GM21737 (cell line): ENCODE measurements around the gene NFYC.

Experiments used
- ATAC-seq: cut with Tn5 transposase; IDR thresholded peaks from one replicate; pipeline ENCODE4 v1.9.1; 2021; ENCODE audit warnings: mild to moderate bottlenecking, moderate library complexity; ENCODE audit not compliant: unreplicated experiment

Gene NFYC

DNA sequence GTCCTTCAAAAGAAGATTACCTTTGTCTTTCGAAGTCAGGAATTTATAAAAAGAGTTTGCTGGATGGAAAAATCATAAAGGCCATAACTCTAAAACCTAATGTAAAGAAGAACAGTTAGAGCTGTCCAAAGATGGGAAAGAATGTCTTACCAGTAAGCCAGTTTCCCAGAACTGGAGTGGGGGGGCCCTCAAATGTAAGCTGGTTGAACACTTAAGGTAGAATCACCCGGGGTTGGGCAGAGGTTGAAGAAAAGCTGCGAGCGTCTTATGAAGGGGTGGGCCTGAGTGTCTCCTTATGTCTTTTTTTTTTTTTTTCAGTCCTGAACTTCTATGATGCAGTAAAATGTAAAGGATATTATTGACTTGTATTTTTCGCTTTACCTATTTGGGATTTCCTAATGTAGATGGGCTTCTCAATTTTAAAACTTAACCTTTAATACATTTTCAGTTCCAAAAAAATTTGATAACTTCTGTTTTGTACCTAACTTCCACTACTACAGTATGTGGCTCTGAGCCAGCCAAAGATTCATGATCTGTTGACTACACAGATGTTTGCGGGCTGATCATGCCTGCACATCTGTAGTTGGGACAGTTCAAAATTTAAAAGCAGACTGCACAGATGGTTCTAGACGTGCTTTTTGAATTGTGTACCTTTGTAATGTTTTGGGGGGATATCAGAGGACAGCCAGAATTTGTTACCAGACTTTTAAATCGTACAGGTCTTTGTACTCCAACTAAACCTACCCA is 43.6 kb downstream of the NFYC start:
- no peak for ATAC-seq

DNA sequence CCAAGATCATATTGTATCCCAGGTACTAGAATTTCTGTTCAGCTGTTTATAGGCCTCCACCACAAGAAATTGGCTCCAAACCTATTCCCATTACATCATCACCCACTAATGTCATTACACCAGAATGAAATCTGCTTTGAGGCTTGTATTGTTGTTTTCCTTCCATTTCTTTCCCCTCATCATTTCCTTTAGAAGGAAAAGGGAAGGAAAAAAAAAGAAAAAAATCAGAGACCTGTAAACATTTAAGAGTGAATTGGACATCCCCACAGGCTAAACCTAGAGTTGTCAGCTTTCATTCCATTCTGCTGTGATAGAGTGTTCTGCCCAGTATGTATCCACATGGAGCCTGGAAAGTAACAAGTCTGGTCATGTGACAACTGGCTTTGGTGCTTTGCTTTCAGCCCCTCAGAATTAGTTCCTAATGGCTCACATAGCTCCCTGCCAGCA is 44.6 kb downstream of the NFYC start:
- ATAC-seq, result no peak

DNA sequence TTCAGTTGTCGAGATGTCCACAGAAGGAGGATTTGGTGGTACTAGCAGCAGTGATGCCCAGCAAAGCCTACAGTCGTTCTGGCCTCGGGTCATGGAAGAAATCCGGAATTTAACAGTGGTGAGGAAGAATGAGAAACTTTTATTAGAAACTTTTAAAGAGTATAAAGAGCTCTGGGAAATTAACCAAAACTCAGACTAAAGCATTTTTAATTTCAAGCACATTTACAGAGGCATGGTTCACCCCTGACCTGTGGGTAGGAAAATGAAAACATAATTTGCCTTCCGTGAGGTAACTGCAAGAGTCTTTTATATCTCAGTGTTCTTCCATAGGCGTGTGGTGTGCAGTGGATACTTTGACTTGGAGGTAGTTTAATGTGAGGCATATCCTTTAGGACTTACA is 47.3 kb downstream of the NFYC start:
- no peak for ATAC-seq

DNA sequence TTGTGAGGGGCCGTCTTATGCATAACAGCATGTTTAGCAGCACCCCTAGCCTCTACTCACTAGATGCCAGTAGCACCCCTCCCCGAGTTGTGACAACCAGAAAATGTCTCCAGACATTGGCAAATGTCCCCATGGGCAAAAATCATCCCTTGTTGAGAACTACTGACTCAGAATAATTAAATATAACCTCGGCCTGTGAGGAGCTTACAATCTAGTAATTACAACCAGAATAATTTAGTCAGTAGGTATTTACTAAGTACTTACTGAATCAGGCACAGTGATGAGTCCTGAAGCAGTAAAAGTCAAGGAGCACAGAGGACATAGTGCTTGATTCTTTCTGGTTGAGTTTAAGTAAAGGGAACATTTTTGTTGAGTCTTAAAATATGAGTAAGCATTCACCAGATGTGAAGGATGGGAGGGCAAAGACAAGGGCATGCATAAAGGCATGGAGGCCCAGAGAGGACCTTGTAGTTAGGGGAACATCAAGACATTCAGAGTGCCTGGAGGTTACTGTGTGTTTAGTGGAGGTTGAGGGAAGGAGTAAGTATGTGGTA is 48.0 kb downstream of the NFYC start:
- ATAC-seq, result no peak

DNA sequence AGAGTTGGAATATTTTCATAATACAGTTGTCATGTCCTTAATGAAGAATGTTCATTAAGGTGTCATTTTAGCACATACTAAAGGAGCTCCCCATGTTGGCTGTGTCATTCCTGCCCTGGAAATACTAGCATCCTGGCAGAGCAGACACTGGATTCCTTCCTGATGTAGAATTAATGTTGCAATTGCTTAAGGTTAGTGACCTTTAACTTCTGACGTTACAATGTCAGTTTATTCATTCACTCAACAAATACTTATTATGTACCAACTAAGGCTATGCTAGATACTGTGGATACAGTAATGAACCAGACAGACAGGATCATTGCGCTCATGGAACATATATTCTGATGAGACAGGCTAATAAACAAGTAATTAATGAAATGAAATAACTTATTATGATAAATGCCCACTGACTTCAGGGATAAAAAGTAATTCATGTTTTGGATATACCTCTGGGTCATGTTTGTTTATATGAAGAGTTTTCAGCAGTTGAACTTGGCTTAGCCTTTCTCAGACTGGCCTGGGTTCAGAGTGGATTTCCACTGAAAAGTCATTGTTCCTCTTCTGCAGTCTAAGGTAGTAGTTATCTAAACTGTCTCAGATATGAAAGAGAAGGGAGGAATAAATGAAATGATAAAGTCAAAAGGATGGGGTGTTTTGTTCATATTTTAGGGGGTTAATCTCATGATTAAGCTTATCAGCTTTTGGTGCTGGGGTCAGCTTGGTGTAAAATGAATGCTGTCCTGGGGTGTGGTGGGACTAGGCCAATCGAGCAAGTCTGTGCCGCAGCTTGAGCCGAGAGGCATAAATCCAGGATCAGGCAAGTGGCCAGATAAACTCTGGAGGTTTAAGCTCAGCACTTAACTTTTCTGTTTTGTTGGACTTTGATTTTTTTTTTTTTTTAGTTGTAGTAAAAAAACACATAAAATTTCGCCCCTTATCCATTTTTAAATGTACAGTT is 48.8 kb downstream of the NFYC start:
- no peak for ATAC-seq

DNA sequence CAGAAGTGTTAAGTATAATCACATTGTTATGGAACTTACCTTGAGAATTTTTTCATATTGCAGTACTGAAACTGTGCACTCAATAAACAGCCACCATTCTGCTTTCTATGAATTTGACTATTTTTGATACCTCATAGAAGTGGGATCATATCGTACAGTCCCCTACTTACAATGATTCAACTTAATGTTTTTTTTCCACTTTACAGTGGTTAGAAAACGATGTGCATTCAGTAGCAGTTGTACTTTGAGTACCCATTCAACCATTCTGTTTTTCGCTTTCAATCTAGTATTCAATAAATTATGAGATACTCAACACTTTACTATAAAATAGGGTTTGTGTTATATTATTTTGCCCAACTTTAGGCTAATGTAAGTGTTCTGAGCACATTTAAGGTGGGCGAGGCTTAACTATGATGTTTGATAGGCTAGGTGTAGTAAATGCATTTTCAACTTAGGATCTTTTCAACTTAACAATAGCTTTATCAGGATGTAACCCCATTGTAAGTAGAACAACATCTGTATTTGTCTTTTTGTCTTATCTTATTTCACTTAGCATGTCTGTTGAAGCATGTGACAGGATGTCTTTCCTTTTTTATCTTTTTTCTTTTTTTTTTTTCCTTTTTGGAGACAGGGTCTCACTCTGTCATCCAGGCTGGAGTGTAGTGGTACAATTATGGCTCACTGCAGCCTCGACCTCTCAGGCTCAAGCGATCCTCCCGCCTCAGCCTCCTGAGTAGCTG is 49.7 kb downstream of the NFYC start:
- no peak for ATAC-seq

DNA sequence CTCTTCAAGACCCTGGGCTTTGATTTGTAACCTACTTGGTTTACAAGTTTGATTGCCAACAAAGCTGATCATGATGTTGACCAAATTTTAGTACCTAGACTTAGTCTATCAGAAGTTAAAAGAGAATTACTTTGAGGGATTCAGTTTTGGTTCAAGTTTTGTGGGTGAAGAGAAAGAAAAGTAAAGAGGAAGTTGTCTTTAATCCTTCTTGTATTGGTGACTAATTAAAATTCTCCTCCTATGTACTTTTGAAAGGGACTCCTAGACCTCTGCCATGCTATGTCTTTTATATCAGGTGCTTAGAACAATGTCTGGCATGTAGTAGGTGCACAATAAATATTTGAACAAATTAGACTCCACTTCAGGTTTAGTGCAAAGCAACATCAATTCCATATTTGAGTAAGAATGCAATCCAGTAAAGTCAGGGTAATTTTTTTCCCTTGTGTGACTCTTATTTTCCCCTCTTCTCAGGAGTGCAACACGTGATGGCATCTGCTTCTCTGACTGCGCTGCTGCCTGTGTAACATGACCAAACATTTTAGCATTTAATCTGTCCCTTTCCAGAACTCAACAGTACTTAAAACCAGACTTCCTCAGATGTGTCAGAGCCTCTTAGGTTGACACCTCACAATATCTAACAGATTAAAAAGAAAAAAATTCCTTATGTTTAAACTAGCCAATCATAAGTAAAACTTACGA is 51.0 kb downstream of the NFYC start:
- no peak for ATAC-seq

DNA sequence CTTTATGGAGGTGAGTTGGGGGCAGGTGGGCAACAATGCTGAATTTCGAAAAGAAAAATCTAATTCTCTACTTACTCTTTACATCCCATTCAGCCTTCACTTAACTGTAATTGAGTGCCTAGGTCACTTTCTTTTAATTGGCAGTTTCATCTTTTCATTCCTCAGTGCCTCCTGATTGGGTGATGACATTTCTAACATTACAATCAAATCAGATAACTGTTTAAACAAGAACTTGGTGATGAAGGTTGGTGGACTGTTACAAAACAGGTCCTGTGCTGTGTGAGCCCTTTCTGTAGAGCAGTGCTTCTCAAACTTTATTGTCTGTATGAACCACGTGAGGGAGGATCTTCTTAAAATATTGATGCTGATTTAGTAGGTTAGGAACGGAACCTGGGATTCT is 51.9 kb downstream of the NFYC start:
- no peak for ATAC-seq

DNA sequence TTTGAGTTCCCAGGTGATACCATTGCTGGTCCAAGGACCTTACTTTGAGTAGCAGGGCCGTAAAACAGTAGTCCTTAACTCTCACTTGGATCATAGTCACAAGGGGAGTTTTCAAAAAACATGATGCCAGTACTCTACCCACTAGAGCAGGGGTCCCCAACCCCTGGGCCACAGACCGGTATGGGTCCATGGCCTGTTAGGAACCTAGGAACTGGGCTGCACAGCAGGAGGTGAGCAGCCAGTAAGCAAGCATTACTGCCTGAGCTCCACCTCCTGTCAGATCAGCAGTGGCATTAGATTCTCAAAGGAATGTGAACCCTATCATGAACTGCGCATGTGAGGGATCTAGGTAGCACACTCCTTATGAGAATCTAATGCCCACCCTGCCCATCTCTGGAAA is 52.4 kb downstream of the NFYC start:
- no peak for ATAC-seq

DNA sequence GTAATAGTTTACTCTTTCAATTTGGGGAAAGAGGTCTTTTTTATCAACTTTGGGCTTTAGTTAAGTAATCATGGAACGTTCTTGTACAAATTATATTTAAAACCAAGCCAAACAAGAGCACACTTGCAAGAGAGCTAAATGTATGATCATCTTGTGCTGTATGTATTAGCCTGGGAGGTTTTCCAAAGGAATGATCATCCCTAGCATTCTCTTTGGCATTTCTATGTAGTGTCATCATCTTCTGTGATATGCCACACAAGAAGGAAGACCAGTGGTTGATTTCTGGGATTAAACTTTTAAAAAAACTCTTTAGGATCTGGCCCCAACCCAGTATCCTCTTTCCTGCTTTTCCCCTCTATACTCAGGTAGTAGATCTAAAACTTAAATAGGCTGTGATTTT is 53.7 kb downstream of the NFYC start:
- no peak for ATAC-seq

DNA sequence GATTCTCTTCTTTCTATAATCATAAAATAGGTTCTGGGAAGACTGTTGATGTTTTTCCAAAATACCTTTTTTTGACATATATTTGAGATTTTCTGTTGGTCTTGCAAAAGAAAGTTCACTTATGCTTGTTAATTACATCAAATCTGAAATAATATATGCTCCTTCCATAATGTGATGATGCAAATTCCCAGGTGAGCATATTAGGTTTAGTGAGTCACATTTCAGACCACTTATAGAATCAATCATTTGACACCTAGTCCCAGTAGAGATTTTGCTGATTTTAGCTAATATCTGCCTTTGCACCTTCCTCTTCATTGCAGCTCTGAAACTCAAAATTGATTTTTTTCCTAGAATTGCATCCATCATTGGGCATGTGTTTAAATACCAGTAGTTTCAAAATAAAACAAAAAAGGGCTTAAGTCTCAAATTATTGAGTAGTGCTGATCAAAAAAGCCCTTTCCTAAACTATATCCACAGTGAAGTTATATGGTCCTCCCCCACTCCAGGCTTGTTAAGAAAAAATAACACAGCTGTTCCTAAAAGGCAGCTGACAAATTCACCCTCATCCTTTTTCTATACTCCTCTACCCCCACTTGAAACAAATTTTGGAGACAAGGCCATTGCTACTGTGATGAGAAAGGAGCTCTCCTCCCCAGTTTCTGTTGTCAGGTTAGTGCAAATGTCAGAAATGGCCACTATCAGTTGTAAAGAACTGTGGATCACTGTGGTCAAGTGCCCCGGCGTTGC is 55.0 kb downstream of the NFYC start:
- ATAC-seq, result no peak

DNA sequence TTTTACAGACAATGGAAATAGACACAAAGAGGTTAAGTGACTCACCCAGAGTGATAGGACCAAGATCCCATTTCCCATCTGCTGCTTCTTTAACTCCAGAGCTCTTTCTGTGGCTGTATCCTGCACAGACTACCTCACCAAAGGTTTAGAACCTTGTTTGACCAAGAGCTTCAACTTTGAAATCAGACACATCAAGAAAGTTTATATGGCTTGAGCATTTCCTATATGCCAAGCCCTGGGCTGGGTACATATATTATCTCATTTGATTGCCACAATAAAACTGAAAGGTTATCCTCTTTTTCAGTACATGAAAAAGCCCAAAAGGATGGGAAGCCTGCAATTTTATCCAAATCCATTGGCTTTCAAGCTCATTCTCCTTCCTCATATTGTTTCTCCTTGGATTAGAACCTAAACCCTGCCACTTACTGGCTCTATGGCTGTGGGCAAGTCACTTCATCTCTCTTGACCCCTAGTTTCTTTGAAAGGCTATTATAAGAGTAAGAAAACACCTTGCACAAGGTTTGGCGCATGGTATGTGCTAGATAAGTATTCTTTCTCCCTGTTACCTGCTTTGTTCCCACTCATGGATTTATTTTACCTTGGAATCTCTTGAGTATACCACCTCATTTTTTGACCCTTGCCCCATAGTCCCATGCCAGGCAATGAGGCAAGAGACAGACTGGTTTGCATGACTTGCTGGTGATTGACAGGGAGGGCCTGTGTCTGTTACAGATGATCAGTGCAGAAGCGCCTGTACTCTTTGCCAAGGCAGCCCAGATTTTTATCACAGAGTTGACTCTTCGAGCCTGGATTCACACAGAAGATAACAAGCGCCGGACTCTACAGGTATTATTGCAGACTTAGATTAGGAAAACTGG is 57.6 kb downstream of the NFYC start:
- no peak for ATAC-seq

DNA sequence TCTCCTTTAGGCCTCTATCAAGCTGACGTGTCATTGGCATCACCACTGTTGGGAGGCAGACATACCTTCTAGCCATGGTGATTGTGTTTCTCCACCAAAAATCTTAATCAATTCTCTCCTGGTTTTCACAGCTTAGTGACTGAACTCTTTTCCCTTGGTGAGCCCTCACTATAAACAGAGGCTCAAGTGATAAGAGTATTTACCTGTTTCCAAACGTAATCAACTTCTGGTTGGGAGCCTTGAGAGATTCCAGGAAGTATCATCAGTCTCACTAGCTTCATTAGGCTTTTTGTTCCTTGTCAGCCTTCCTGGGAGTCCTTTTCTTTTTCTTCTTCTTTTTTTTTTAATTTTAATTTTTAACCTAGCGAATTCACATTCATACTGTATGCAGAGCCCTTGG is 58.3 kb downstream of the NFYC start:
- no peak for ATAC-seq

DNA sequence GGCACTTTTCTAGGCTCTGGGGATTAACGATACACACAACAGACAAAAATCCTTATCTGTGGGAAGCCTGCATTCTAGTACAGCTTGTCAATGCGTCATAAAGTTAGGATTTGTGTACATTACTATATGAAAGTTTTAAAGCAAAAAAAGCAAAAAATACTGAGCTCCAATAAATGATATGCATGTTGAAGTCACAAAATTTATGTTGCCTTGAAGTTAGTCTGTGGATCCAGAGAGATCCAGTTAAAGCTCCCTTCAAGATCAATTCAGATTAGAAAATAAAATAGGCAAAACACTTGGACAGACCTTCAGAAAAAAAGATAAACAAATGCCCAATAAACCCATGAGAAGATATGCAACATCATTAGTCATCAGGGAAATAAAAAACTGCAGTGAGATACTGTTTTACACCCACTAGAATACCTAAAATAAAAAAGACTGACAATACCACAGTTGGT is 59.0 kb downstream of the NFYC start:
- no peak for ATAC-seq

DNA sequence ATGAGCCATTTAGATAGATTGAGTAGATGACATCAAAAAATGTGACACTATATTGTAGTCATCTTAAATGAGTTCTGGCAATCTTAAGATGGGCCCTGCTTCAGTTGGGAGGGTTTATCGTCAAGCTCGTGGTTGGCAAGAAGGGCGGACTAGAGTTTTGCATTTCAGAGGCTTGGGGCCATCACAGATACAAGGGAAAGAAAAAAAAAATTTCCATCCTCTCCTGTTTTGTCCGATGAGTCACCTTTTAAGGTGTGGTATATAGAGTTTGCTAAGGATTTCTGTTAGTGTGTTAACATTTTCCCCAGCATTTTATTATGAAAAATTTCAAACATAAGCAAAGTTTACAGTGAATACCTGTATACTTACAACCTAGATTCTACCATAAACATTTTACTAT is 60.3 kb downstream of the NFYC start:
- no peak for ATAC-seq

DNA sequence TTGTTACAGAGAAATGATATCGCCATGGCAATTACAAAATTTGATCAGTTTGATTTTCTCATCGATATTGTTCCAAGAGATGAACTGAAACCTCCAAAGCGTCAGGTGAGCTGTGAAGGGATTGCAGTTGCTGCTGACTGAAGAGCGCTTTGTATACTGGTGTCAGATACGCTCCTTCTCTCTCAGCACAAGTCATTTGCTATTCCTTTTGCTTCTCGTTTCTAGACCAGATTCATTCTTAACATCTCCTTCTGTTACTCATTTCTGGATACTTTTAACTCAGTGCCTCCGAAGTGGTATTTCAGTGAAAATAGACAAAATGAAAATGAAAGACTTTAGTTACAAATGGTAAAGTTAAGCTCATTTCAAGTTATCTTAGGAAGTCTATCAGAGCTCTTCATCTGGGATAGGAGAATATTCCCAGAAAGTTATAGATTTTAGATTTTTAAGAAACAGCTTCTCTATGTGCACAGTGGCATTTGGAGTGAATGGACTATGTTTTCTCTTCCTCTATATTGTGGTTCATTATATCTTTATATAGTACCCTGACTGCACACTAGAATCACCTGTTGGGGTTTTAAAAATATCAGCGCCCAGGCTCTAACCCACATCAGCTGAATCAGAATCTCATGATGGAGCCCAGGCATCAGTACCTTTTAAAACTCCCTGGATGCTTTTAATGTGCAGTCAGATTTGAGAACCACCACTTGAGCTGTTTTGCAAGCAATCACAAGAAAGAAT is 61.8 kb downstream of the NFYC start:
- ATAC-seq, result no peak

DNA sequence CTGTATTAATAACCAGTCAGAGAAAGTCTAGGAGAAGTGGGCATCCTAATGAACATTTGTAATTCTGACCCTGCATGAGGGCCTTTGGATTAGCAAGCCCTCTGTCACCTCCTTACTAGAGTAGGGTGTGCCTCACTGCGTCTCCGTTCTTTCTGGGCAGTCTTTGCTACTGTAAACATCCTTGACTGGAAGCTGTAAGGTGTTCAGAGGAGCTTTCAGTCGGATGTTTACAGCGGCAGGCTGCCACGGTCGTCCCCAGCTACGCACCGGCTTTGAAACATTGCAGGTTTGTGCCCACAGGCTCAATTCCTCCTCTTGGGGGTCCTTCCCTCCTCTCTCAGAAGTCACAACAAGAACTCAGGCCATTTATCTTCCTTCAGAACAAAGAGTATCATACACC is 62.7 kb downstream of the NFYC start:
- no peak for ATAC-seq

DNA sequence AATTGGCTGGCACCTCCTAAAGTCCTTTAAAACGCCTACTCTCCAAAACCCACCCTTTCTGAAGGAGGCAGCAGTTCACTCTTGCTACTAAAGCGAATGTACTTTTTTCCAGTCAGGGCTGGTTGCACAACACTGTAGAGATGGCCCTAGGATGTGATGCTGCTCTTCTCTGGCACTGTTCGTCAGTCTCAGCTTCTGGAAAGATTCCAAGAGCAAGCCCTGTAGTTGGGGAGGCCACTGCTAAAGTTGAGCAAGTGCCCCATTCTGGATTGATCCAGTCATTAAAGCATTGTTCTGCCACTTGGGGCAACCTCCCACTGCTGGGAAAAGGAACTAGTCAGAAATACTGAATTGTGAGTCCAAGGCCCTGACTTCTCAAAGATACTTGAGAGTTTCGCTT is 63.6 kb downstream of the NFYC start:
- ATAC-seq, result no peak
